Anterior cingulate cortex (tissue), 58 donors: ENCODE measurements around the gene TGM2.
A peak's percentile ranks its signal among the peaks of the same experiment; 100 is the strongest.

Source experiments
- DNase-seq, 58 donors: peaks; one replicate each; lab custom pipeline; 2025; lab: John Stamatoyannopoulos, UW

TGM2 gene

DNA sequence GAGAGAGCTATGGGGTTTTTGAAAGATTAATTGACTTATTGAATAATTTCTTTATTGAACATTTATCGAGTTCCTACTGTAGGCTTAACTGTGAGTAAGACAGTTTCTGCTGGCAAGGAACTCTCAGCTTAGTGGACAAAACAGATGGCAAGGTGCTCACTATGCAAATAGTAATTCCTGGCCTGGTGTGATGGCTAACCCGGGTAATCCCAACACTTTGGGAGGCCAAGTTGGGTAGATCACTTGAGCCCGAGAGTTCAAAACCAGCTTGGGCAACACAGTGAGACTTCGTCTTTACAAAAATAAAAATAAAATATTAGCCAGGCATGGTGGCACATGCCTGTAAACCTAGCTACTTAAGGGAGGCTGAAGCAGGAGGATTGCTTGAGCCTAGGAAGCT lies 13.5 kb upstream of the TGM2 start:
- DNase-seq: no peak

GRCh38 chr20:38178065-38178491 lies 13.0 kb upstream of the TGM2 start:
- no peak for DNase-seq

DNA sequence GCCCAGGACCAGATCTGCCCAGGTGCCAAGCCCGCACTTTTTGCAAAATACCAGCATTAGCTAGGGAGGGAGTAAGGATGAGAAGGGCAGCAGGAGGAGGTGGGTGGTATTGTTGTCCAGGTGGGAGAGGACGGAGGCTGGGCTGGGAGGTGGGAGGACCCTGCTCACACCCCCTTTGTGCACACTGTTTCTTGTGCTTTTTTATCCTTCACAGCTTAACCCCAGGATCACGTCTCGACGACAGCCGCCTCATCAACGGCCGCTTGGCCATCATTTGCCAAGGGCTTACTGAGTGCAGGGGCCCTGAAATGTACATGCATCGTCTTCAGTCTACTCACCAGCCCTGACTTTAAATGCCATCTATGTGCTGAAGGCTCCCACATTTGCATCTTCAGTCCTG lies 12.1 kb upstream of the TGM2 start:
- DNase-seq: no peak

GRCh38 chr20:38175304-38176180 lies 10.5 kb upstream of the TGM2 start:
- DNase-seq: no peak

GRCh38 chr20:38173237-38174156 lies 8.4 kb upstream of the TGM2 start:
- peak in 7 of 58 donors; percentile 4 to 39 (median 12) for DNase-seq

DNA sequence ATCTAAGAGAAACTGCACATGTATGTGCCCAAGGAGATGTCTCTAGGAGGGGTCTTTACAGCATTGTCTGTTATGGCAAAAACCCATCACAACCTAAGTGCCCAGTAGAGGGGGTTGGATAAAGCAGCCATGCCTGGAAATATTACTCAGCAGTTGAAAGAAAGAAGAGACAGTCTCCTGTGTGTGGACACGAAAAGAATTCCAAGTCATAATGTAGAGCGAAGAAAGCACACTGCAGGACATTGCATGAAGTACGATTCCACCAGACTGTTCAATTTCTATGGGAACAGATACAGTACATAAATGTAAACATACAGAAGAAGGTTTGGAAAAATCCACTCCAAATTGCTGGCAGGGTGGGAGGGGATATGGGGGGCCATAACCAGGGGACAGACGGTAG lies 7.3 kb upstream of the TGM2 start:
- DNase-seq: no peak

DNA sequence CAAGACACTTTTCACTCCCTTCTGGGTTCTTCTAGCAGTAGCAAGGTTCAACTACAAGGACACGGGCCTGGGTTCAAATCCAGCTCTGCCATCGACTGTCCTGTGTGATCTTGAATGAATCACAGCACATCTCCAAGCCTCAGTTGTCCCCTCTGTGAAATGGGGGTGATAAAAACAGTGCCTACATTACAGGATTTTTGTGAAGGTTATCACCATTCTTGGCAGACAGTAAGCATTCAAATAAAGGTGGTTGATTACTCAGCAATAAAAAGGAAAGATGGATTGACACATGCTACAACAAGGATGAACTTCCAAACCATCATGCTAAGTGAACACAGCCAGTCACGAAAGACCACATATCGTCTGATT lies 6.6 kb upstream of the TGM2 start:
- no peak for DNase-seq

- DNase-seq: no peak
Measured at GRCh38 chr20:38170826-38171674, 6.0 kb upstream of the TGM2 start.

- DNase-seq: no peak
Measured at GRCh38 chr20:38170219-38170825, 5.3 kb upstream of the TGM2 start.

DNA sequence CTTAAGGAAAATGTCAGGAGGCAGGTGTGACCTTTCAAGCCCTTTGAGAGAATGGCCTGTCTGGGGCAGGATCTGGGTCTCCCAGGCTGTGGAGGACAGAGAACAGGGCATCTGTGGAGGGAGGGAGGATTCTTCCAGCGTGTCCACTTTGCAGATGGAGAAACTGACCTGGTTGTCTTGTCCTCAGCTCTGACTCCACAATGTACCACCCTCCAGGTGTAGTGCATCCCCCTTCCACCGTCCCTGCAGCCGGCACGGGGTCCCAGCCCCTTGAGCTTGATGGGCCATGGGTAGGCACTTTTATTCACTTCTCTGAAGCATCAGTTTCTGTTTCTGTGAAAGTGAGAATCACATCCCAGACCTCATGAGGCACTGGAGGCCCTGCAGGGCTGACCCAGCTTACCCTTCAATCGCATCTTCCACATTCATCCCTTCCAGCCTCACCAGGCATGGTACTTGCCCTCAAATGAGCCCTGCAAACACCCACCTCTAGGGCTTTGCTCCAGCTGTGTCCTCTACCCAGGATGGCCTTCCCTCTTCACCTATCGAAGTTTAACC lies 4.6 kb upstream of the TGM2 start:
- no peak for DNase-seq

DNA sequence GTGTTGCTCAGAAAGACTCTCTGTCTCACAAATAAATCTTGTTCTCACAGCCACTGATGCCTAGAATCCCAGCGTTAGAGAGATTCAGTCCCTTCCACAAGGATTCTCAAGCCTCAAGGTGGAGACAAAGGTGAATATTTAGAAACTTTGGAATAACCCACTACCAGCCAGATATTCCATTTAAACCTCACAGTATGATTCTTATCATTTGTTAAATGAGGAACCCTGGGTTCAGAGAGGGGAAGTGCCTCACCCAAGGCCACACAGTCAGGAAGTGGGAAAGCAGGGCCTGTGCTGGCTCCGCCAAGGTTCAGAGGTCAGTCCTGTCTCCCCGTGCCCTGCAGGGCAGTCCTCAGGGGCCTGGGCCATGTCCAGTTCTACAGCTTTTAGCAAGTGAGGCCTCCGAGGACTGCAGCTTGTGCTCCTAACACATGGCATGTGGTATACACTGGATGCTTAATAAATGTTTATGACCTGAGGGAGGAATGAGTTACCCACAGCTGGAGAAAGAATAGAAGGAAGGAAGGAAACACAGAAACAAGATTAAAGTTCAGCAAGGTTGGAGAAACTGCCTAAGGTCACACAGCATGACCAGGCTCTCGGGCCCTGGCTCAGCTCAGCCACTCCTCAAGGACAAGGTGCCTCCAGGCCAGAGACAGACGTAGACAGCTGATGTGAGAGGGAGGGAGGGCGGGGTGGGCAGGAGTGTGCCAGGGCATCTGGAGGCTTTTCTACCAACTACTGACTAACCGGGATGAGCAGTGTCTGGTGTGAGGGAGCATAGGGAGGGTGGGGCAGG lies 3.9 kb upstream of the TGM2 start:
- no peak for DNase-seq

DNA sequence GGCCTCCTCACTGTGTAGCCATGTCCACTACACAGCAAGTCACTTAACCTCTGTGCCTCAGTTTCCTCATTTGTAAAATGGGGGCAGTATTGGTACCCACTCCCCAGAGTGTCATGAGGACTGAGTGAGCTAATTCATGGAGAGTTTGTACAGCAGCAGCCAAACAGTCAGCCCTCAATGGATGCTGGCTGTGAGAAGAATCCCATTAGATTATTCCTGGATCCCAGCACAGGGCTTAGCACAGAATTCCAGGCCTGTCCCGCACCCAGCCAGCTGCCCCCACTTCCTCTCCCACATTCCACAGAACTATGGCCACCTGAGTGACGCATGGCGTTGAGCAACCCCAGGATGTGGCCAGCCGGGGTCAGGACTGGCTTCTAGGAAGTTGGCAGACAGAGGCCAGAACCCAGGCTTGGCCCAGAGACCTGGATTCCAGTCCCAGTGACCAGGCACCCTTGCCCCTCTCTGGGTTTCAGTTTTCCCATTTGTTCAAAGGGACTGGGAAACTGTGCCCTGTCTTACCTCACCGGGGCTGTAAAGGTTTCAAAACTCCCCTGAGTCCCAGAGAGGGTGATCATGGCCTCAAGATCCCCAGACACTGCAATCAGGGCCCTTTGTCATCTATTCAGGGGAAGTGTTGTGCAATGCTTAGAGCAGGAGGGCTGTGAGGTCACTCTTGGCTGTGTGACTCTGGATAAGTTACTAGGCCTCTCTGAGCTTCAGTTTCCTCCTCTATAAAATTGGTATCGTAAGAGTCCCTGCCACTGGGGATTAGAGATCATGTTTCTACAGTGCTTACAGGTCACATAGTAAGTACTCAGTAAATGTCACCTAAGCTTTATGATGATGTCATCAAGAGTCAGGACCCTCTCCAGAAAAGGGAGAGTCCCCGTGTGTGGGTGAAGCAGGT lies 3.0 kb upstream of the TGM2 start:
- DNase-seq: no peak

GRCh38 chr20:38167328-38167850 lies 2.3 kb upstream of the TGM2 start:
- DNase-seq: no peak

- DNase-seq: no peak
Measured at GRCh38 chr20:38166703-38167233, 1.7 kb upstream of the TGM2 start.

GRCh38 chr20:38165966-38166702 lies 1.1 kb upstream of the TGM2 start:
- no peak for DNase-seq

GRCh38 chr20:38164624-38165088 lies 414 bp downstream of the TGM2 start:
- no peak for DNase-seq

DNA sequence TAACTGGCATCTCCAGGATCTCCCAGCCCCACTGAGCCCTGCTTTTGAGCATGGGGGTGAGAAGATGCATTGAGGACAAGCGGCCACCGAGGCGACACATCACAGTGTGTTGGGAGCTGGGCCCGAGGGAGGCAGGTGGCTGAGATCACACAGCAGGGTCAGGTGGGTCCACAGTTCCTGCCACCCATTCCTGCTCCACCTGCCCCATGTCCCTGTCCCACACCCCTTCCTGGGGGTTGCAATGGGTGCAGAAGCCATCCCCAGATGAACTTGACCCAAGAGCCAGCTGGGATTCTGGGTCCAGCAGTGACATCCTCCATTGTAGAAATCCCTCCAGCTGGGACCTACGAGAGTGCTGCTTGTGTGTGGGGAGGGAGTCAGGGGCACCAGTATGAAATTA lies 1.0 kb downstream of the TGM2 start:
- no peak for DNase-seq
